ENCODE measurements around the gene ENKD1. TPM values are rescaled to one million over a fixed set of nuclear protein-coding genes. Genes with fewer than 3 reads are reported as not detected.

ENKD1 gene
- total and polyA plus RNA-seq, 2 experiments from 2014 or later: 11.6 to 11.8 TPM

GRCh38 chr16:67672739-67673662 lies 6.5 kb upstream of the ENKD1 start (continued):
- TF ChIP-seq ZNF462 (CRISPR knock-in tag; IDR thresholded peaks at IDR 0.05): no peak

GRCh38 chr16:67672306-67672705 lies 5.8 kb upstream of the ENKD1 start:
- Histone ChIP-seq H2AFZ (no peak overlapping the region), H3K9me2 (ENCODE audit: insufficient read depth) (no peaks in the 10 kb centered on the region), H3K27me3 (ENCODE audit: insufficient read depth) (peaks cover under 1% of the 10 kb centered on the region; the same call in 1 of the 2 replicates), H3K4me3 (no peak overlapping the region), H3K36me3 (ENCODE audit: insufficient read depth) (no peaks in the 10 kb centered on the region), H3K27ac (ENCODE audit: low read depth) (no peak overlapping the region), H3K4me1 (ENCODE audit: insufficient read depth) (peaks cover 4% of the 10 kb centered on the region; the same call in 1 of the 2 replicates), H3K4me2 (no peak overlapping the region), H3F3A (replicated peaks; ENCODE audit: low read depth) (peaks cover 11% of the 10 kb centered on the region), H3K79me2 (replicated peaks; ENCODE audit: insufficient read depth) (no peaks in the 10 kb centered on the region), H4K20me1 (replicated peaks; ENCODE audit: insufficient read depth) (no peaks in the 10 kb centered on the region; the same call in 1 of the 2 replicates)
- no peak overlapping the region for H3K4me3 Mint-ChIP-seq
- no peak overlapping the region for H3K27ac Mint-ChIP-seq
- DNase-seq (ENCODE audit: low spot score) (peak; percentile 25), ATAC-seq (no peak)
- peaks cover 23% of the 10 kb centered on the region for H3K27me3 Mint-ChIP-seq (ENCODE audit: insufficient read depth, low read depth, poor library complexity)
- H3K36me3 Mint-ChIP-seq (ENCODE audit: low read depth): no peaks in the 10 kb centered on the region
- no peaks in the 10 kb centered on the region for H3K9me3 Mint-ChIP-seq
- 0 out of 3 replicates have a peak, but pooled peaks cover 3% of the 10 kb centered on the region for H3K4me1 Mint-ChIP-seq
- no peak for TF ChIP-seq JUNB (IDR thresholded peaks at IDR 0.05; ENCODE audit: unreplicated experiment)
- TF ChIP-seq REST (IDR thresholded peaks at IDR 0.05; ENCODE audit: unreplicated experiment): no peak
- TF ChIP-seq EZH2phosphoT487 (IDR thresholded peaks at IDR 0.05; ENCODE audit: unreplicated experiment): no peak
- no peak for TF ChIP-seq STAT1 (IDR thresholded peaks at IDR 0.05; ENCODE audit: unreplicated experiment)
- TF ChIP-seq CTCF (conservative IDR thresholded peaks at IDR 0.05; ENCODE audit: low read depth in 2 of 2): no peak
- TF ChIP-seq, protein P1, sequence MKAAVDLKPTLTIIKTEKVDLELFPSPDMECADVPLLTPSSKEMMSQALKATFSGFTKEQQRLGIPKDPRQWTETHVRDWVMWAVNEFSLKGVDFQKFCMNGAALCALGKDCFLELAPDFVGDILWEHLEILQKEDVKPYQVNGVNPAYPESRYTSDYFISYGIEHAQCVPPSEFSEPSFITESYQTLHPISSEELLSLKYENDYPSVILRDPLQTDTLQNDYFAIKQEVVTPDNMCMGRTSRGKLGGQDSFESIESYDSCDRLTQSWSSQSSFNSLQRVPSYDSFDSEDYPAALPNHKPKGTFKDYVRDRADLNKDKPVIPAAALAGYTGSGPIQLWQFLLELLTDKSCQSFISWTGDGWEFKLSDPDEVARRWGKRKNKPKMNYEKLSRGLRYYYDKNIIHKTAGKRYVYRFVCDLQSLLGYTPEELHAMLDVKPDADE (IDR thresholded peaks at IDR 0.05): no peak
- TF ChIP-seq ZNF114 (CRISPR knock-in tag; IDR thresholded peaks at IDR 0.05): no peak

Data from GM23338 (cell line).